Loucy (cell line): Measurements from ENCODE around the gene PPIL6.

Source experiments
- EZH2phosphoT487 ChIP-seq: fragments of 200-600 bp; IDR thresholded peaks from 2 replicates; pipeline ENCODE4 v1.6.1; 2018; ENCODE audit warnings: antibody characterized with exemption, mild to moderate bottlenecking, moderate library complexity, borderline replicate concordance
- TF ChIP-seq, protein P1 (sequence below): fragments of 200-600 bp; sonication (generic); conservative IDR thresholded peaks from 2 replicates; pipeline ENCODE4 v1.5.1; 2014; ENCODE audit warnings: mild to moderate bottlenecking, antibody characterized with exemption, low read length

- TF ChIP-seq, protein P1, sequence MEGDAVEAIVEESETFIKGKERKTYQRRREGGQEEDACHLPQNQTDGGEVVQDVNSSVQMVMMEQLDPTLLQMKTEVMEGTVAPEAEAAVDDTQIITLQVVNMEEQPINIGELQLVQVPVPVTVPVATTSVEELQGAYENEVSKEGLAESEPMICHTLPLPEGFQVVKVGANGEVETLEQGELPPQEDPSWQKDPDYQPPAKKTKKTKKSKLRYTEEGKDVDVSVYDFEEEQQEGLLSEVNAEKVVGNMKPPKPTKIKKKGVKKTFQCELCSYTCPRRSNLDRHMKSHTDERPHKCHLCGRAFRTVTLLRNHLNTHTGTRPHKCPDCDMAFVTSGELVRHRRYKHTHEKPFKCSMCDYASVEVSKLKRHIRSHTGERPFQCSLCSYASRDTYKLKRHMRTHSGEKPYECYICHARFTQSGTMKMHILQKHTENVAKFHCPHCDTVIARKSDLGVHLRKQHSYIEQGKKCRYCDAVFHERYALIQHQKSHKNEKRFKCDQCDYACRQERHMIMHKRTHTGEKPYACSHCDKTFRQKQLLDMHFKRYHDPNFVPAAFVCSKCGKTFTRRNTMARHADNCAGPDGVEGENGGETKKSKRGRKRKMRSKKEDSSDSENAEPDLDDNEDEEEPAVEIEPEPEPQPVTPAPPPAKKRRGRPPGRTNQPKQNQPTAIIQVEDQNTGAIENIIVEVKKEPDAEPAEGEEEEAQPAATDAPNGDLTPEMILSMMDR: no peak
- no peak for TF ChIP-seq EZH2phosphoT487
These were observed 35.2 kb upstream of the PPIL6 start for GRCh38 chr6:109475625-109476024.
